SK-N-MC (cell line): ENCODE results near the gene LARGE1.

ENCODE experiments used
- EZH2 ChIP-seq: fragments of 200-600 bp; sonication (generic); IDR thresholded peaks from one replicate; pipeline ENCODE4 v1.6.1; 2017; ENCODE audit warnings: antibody characterized with exemption
- POLR2AphosphoS5 ChIP-seq: IDR thresholded peaks from 2 replicates; pipeline ENCODE4 v1.6.1; 2012; ENCODE audit warnings: mild to moderate bottlenecking, low read depth, low read length, borderline replicate concordance

DNA sequence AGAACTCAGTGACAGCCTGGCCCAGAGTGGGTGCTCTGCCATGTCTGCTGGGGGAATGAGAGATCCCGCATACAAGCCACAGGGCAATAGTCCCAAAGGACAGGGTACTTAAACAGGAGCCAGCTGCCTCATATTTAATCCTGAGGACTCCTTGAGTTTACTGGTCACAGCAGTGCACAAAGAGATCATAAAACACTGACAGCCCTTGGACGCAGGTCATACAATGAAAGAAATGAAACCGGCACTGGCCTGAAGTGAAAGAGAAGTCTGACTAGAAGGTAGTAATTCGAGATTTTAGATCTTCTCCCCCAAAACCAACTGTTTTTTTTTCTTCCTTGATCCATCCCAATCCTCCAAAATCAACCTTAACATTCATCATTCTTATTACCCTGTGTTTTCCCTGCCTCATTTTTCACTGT is 562.3 kb downstream of the LARGE1 start:
- no peak for TF ChIP-seq POLR2AphosphoS5
- TF ChIP-seq EZH2 = no peak
